NOMO-1 treated with DMSO at 0.1 percent for 48 hours (cell line): ENCODE measurements around the gene KAT7.
"Not testable (repeated sequence)": the region's sequence is repeated elsewhere in the genome, so short reads cannot be mapped to it uniquely, and the experiment has no call there.

Source experiments
- DNase-seq: peaks from one replicate; lab custom pipeline; 2025; ENCODE audit not compliant: unreplicated experiment; lab: John Stamatoyannopoulos, UW

KAT7 gene

GRCh38 chr17:49788478-49789242 lies at the start of gene KAT7:
TSS of gene KAT7 (plus strand) at chr17:49788681. CDS start at chr17:49788835, 154 bp downstream.
- peak; percentile 99 for DNase-seq

GRCh38 chr17:49739641-49740271 lies 48.7 kb upstream of the KAT7 start:
- DNase-seq = peak; percentile 96

GRCh38 chr17:49741009-49741691 lies 47.3 kb upstream of the KAT7 start:
- DNase-seq = peak; percentile 73

- no peak for DNase-seq
Measured at GRCh38 chr17:49741692-49742076, 46.8 kb upstream of the KAT7 start.

GRCh38 chr17:49742166-49742638 lies 46.3 kb upstream of the KAT7 start:
- DNase-seq = peak; percentile 77

- DNase-seq = no peak
Measured at GRCh38 chr17:49745175-49746139, 43.0 kb upstream of the KAT7 start.

GRCh38 chr17:49746791-49747490 lies 41.5 kb upstream of the KAT7 start:
- DNase-seq = peak; percentile 13

GRCh38 chr17:49747632-49748031 lies 40.8 kb upstream of the KAT7 start:
- DNase-seq = no peak

- DNase-seq = no peak
Measured at GRCh38 chr17:49748223-49748622, 40.3 kb upstream of the KAT7 start.

GRCh38 chr17:49748791-49749190 lies 39.7 kb upstream of the KAT7 start:
- DNase-seq = no peak

GRCh38 chr17:49749730-49750129 lies 38.8 kb upstream of the KAT7 start:
- no peak for DNase-seq

- DNase-seq = no peak
Measured at GRCh38 chr17:49752508-49752907, 36.0 kb upstream of the KAT7 start.

- DNase-seq = no peak
Measured at GRCh38 chr17:49753959-49754391, 34.5 kb upstream of the KAT7 start.

- DNase-seq = no peak
Measured at GRCh38 chr17:49755663-49756283, 32.7 kb upstream of the KAT7 start.

- no peak for DNase-seq
Measured at GRCh38 chr17:49756323-49757150, 31.9 kb upstream of the KAT7 start.

GRCh38 chr17:49757151-49757777 lies 31.2 kb upstream of the KAT7 start:
- DNase-seq = no peak

- DNase-seq = not testable (repeated sequence)
Measured at GRCh38 chr17:49758464-49759010, 29.9 kb upstream of the KAT7 start.

GRCh38 chr17:49759203-49759602 lies 29.3 kb upstream of the KAT7 start:
- DNase-seq = no peak
